ENCODE results near the gene UBE2B. TPM values are rescaled to one million over a fixed set of nuclear protein-coding genes. Genes with fewer than 3 reads are reported as not detected.
"Not testable (repeated sequence)": the region's sequence is repeated elsewhere in the genome, so short reads cannot be mapped to it uniquely, and the experiment has no call there.

Gene UBE2B
- total RNA-seq, 1 experiment from 2014 or later = 132 TPM

DNA sequence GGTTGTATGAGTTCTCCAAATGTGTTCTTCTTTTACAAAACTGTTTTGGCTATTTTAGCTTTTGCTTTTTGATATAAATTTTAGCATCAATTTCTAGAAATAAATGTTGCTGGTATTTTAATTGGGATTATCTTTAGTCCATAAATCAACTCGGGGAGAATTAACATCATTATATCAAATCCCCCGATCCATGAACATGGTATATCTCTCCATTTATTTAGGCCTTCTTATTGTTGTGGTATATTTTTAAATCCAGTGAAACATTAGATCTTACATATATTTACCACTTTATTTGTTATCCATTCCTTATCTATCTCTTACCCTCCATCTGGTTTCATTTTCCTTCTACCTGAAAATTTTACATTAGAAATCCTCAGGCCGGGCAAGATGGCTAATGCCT is 47.6 kb downstream of the UBE2B start:
- Mint-ChIP-seq H3K27me3 (ENCODE audit: unreplicated experiment) (no peaks in the 10 kb centered on the region), H3K4me3 (ENCODE audit: low read depth, unreplicated experiment) (no peak overlapping the region), H3K36me3 (ENCODE audit: insufficient read depth, unreplicated experiment) (no peaks in the 10 kb centered on the region), H3K4me1 (ENCODE audit: low read depth, unreplicated experiment) (peaks cover 10% of the 10 kb centered on the region), H3K9me3 (ENCODE audit: low read depth, unreplicated experiment) (peaks cover 7% of the 10 kb centered on the region), H3K27ac (ENCODE audit: unreplicated experiment) (no peak overlapping the region)
- DNase-seq = no peak
- BruUV-seq (replicated peaks) = no TSS peak
- CTCF ChIA-PET = interaction anchor here (0.9 to 1.4 kb wide), 2 partner anchors 8 to 422 kb away, joined by 3 read pairs; no protein-coding TSS in a partner anchor
- intact Hi-C loops (cut with micrococcal nuclease; ENCODE audit: unreplicated experiment) = no loop called here
- TF ChIP-seq, protein P1, sequence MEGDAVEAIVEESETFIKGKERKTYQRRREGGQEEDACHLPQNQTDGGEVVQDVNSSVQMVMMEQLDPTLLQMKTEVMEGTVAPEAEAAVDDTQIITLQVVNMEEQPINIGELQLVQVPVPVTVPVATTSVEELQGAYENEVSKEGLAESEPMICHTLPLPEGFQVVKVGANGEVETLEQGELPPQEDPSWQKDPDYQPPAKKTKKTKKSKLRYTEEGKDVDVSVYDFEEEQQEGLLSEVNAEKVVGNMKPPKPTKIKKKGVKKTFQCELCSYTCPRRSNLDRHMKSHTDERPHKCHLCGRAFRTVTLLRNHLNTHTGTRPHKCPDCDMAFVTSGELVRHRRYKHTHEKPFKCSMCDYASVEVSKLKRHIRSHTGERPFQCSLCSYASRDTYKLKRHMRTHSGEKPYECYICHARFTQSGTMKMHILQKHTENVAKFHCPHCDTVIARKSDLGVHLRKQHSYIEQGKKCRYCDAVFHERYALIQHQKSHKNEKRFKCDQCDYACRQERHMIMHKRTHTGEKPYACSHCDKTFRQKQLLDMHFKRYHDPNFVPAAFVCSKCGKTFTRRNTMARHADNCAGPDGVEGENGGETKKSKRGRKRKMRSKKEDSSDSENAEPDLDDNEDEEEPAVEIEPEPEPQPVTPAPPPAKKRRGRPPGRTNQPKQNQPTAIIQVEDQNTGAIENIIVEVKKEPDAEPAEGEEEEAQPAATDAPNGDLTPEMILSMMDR (IDR thresholded peaks at IDR 0.05; ENCODE audit: unreplicated experiment) = no peak

DNA sequence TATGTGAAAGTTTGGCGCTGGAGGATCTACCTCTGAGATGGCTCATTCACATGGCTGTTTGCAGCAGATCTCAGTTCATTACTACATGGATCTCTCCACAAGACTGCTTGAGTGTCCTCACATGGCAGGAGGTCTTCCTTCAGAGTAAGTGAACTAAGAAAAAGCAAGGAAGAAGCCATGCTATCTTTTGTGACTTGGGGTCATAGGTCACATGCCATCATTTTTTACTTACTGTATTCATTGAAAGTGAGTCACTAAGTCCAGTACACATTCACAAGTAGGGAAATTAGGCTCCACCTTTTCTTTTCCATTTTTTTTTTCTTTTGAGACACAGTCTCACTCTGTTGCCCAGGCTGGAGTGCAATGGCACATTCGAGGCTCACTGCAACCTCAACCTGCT is 49.0 kb downstream of the UBE2B start:
- H3K9me3 Mint-ChIP-seq (ENCODE audit: low read depth, unreplicated experiment) = peaks cover 7% of the 10 kb centered on the region
- H3K4me1 Mint-ChIP-seq (ENCODE audit: low read depth, unreplicated experiment) = peaks cover 10% of the 10 kb centered on the region
- CTCF ChIA-PET = no interaction called here
- no TSS peak for BruUV-seq (replicated peaks)
- H3K36me3 Mint-ChIP-seq (ENCODE audit: insufficient read depth, unreplicated experiment) = no peaks in the 10 kb centered on the region
- no peak overlapping the region for H3K27ac Mint-ChIP-seq (ENCODE audit: unreplicated experiment)
- intact Hi-C loops (cut with micrococcal nuclease; ENCODE audit: unreplicated experiment) = no loop called here
- TF ChIP-seq, protein P1 (IDR thresholded peaks at IDR 0.05; ENCODE audit: unreplicated experiment) = no peak
- H3K4me3 Mint-ChIP-seq (ENCODE audit: low read depth, unreplicated experiment) = no peak overlapping the region
- no peaks in the 10 kb centered on the region for H3K27me3 Mint-ChIP-seq (ENCODE audit: unreplicated experiment)
- DNase-seq = no peak

GRCh38 chr5:134421038-134421437 is 49.7 kb downstream of the UBE2B start:
- H3K27me3 Mint-ChIP-seq (ENCODE audit: unreplicated experiment); CTCF ChIA-PET; intact Hi-C loops (cut with micrococcal nuclease; ENCODE audit: unreplicated experiment); H3K9me3 Mint-ChIP-seq (ENCODE audit: low read depth, unreplicated experiment); H3K4me3 Mint-ChIP-seq (ENCODE audit: low read depth, unreplicated experiment); H3K27ac Mint-ChIP-seq (ENCODE audit: unreplicated experiment); BruUV-seq (replicated peaks); H3K36me3 Mint-ChIP-seq (ENCODE audit: insufficient read depth, unreplicated experiment); H3K4me1 Mint-ChIP-seq (ENCODE audit: low read depth, unreplicated experiment); DNase-seq: not testable (repeated sequence)

DNA sequence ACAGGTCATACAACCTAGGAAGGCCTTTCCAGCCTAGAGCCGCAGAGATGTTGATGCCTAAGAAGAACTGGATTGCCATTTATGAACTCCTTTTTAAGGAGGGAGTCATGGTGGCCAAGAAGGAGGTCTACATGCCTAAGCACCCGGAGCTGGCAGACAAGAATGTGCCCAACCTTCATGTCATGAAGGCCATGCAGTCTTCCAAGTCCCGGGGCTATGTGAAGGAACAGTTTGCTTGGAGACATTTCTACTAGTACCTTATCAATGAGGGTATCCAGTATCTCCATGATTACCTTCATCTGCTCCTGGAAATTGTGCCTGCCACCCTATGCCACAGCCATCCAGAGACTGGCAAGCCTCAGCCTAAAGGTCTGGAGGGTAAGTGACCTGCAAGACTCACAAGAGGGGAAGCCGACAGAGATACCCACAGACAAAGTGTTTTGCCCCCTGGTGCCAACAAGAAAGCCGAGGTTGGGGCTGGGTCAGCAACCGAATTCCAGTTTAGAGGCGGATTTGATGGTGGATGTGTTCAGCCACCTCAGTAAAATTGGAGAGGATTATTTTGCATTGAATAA is 51.5 kb downstream of the UBE2B start:
- H3K36me3 Mint-ChIP-seq (ENCODE audit: insufficient read depth, unreplicated experiment) = no peaks in the 10 kb centered on the region
- peaks cover 7% of the 10 kb centered on the region for H3K9me3 Mint-ChIP-seq (ENCODE audit: low read depth, unreplicated experiment)
- no peak overlapping the region for H3K27ac Mint-ChIP-seq (ENCODE audit: unreplicated experiment)
- BruUV-seq (replicated peaks) = no TSS peak
- H3K4me1 Mint-ChIP-seq (ENCODE audit: low read depth, unreplicated experiment) = no peaks in the 10 kb centered on the region
- TF ChIP-seq, protein P1 (IDR thresholded peaks at IDR 0.05; ENCODE audit: unreplicated experiment) = no peak
- CTCF ChIA-PET = no interaction called here
- DNase-seq = no peak
- intact Hi-C loops (cut with micrococcal nuclease; ENCODE audit: unreplicated experiment) = no loop called here
- no peaks in the 10 kb centered on the region for H3K27me3 Mint-ChIP-seq (ENCODE audit: unreplicated experiment)
- H3K4me3 Mint-ChIP-seq (ENCODE audit: low read depth, unreplicated experiment) = no peak overlapping the region

- no peak for DNase-seq
- TF ChIP-seq, protein P1 (IDR thresholded peaks at IDR 0.05; ENCODE audit: unreplicated experiment) = no peak
- no peak overlapping the region for H3K27ac Mint-ChIP-seq (ENCODE audit: unreplicated experiment)
- peaks cover 7% of the 10 kb centered on the region for H3K9me3 Mint-ChIP-seq (ENCODE audit: low read depth, unreplicated experiment)
- H3K4me1 Mint-ChIP-seq (ENCODE audit: low read depth, unreplicated experiment) = no peaks in the 10 kb centered on the region
- H3K27me3 Mint-ChIP-seq (ENCODE audit: unreplicated experiment) = no peaks in the 10 kb centered on the region
- H3K4me3 Mint-ChIP-seq (ENCODE audit: low read depth, unreplicated experiment) = no peak overlapping the region
- CTCF ChIA-PET = no interaction called here
- BruUV-seq (replicated peaks) = no TSS peak
- H3K36me3 Mint-ChIP-seq (ENCODE audit: insufficient read depth, unreplicated experiment) = no peaks in the 10 kb centered on the region
- intact Hi-C loops (cut with micrococcal nuclease; ENCODE audit: unreplicated experiment) = no loop called here
Observed at GRCh38 chr5:134423376-134423775, 52.0 kb downstream of the UBE2B start.
